Testis (tissue), 3 donors: Measurements from ENCODE around the gene RHO. TPM values are rescaled to one million over a fixed set of nuclear protein-coding genes. Genes with fewer than 3 reads are reported as not detected.

Source experiments
- DNase-seq: peaks from one replicate; pipeline ENCODE4 v3.0.0-alpha.2; 2019
- H3K27ac ChIP-seq, 2 donors: fragments of 200-600 bp; sonication (generic); one replicate each; pipeline ENCODE4 v1.5.1; 2019
- H3K27me3 ChIP-seq: fragments of 200-600 bp; sonication (generic); one replicate; pipeline ENCODE4 v1.5.1; 2019
- H3K36me3 ChIP-seq: fragments of 200-600 bp; sonication (generic); one replicate; pipeline ENCODE4 v1.5.1; 2017; ENCODE audit warnings: low read depth; ENCODE audit errors: missing control alignments
- H3K4me1 ChIP-seq: fragments of 200-600 bp; sonication (generic); one replicate; pipeline ENCODE4 v1.5.1; 2019
- H3K4me3 ChIP-seq, 2 donors: fragments of 200-600 bp; sonication (generic); one replicate each; pipeline ENCODE4 v1.5.1; 2017 to 2019
- H3K9me3 ChIP-seq: fragments of 200-600 bp; sonication (generic); one replicate; pipeline ENCODE4 v1.5.1; 2017
- POLR2A ChIP-seq: fragments of 450-650 bp; IDR thresholded peaks from one replicate; pipeline ENCODE4 v1.6.1; 2017; ENCODE audit warnings: antibody characterized with exemption, mild to moderate bottlenecking, moderate library complexity
- WGBS, 2 donors: methylation state at CpG; one replicate each; pipeline ENCODE4 v1.1.5; 2018; 5-methylcytosine and 5-hydroxymethylcytosine counted together
- intact Hi-C: fragments of 100-400 bp; cut with DNase I; formaldehyde crosslinking; loops from one replicate; pipeline ENCODE4 v1.15.1; 2023; ENCODE audit warnings: low total_unique reads
- polyA plus RNA-seq: library from polyadenylated mRNA; stranded (reverse); fragments of 350-450 nt; fragmentation: Illumina TruSeq; extraction: RNeasy Lipid Tissue Mini Kit (QIAGEN cat#74804); gene quantifications from one replicate; pipeline ENCODE4 v1.2.3, GENCODE V29; 2014; ENCODE audit warnings: low read depth, low replicate concordance; ENCODE audit not compliant: insufficient read depth
- total RNA-seq, 2 donors: library from RNA; depleted of rRNA; stranded (reverse); fragments of >200 nt; gene quantifications; one replicate each; pipeline ENCODE4 v1.2.3, GENCODE V29; 2016
- TF ChIP-seq, protein P1 (sequence below), 3 experiments: fragments of 450-650 bp in 2 of 3; fragments of 200-600 bp in 1 of 3; sonication (generic) in 1 of 3; IDR thresholded peaks; one replicate each; pipeline ENCODE4 v1.5.1; 2016 to 2019; ENCODE audit warnings: antibody characterized with exemption in 3 of 3, mild to moderate bottlenecking in 2 of 3, moderate library complexity in 1 of 3

Gene RHO
- total and polyA plus RNA-seq, 3 donors from 2014 or later: 0.25 TPM; not detected in 2

- peaks cover 16% of the 10 kb centered on the region for H3K4me1 ChIP-seq
- WGBS, 2 donors: 87 to 90% methylated on average over 13 to 20 of the region's 21 CpGs
- H3K27me3 ChIP-seq: no peaks in the 10 kb centered on the region
- TF ChIP-seq, protein P1, sequence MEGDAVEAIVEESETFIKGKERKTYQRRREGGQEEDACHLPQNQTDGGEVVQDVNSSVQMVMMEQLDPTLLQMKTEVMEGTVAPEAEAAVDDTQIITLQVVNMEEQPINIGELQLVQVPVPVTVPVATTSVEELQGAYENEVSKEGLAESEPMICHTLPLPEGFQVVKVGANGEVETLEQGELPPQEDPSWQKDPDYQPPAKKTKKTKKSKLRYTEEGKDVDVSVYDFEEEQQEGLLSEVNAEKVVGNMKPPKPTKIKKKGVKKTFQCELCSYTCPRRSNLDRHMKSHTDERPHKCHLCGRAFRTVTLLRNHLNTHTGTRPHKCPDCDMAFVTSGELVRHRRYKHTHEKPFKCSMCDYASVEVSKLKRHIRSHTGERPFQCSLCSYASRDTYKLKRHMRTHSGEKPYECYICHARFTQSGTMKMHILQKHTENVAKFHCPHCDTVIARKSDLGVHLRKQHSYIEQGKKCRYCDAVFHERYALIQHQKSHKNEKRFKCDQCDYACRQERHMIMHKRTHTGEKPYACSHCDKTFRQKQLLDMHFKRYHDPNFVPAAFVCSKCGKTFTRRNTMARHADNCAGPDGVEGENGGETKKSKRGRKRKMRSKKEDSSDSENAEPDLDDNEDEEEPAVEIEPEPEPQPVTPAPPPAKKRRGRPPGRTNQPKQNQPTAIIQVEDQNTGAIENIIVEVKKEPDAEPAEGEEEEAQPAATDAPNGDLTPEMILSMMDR (IDR thresholded peaks at IDR 0.05): no peak
- no peak for TF ChIP-seq POLR2A
- no peak for DNase-seq
- peak overlapping the region in 1 of 2 donors; percentile 68 for H3K27ac ChIP-seq
- intact Hi-C loops: no loop called here
- H3K4me3 ChIP-seq: no peak overlapping the region
- H3K9me3 ChIP-seq: no peaks in the 10 kb centered on the region
- no peaks in the 10 kb centered on the region for H3K36me3 ChIP-seq
These were observed 49.7 kb downstream of the RHO start for GRCh38 chr3:129577925-129578786.

- no peaks in the 10 kb centered on the region for H3K9me3 ChIP-seq
- no peaks in the 10 kb centered on the region for H3K36me3 ChIP-seq
- no peak overlapping the region for H3K4me3 ChIP-seq
- 58 to 88% methylated on average over 1 to 10 of the region's 10 CpGs for WGBS, 2 donors
- intact Hi-C loops: no loop called here
- DNase-seq: no peak
- H3K4me1 ChIP-seq: peaks cover 16% of the 10 kb centered on the region
- TF ChIP-seq POLR2A: no peak
- TF ChIP-seq, protein P1 (IDR thresholded peaks at IDR 0.05): no peak
- H3K27me3 ChIP-seq: no peaks in the 10 kb centered on the region
- no peak overlapping the region for H3K27ac ChIP-seq
These were observed 51.6 kb downstream of the RHO start for GRCh38 chr3:129579991-129580390.

DNA sequence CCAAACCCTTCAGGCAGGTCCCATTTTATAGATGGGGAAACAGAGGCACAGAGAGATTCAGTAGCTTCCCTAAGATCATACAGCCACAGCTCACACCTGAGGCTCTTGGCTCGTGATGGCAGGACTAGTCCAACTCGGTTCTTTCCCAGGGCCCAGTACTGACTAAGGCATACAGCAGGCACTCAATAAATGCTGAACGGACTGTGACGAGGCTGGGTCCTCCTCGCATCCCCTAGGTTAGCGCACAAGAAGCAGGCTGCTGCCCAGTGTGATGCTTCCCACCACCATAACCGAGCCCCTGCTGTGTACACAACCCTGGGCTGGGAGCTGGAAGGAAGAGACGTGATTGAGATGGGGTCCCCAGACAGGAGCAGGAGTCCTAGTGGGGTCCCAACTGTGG, 53.2 kb downstream of the RHO start:
- no peak overlapping the region for H3K27ac ChIP-seq
- TF ChIP-seq POLR2A: no peak
- TF ChIP-seq, protein P1 (IDR thresholded peaks at IDR 0.05): no peak
- no peak for DNase-seq
- no peaks in the 10 kb centered on the region for H3K36me3 ChIP-seq
- no peaks in the 10 kb centered on the region for H3K27me3 ChIP-seq
- no peaks in the 10 kb centered on the region for H3K9me3 ChIP-seq
- no peak overlapping the region for H3K4me3 ChIP-seq
- intact Hi-C loops: no loop called here
- WGBS, 2 donors: 85 to 90% methylated on average over 5 to 8 of the region's 8 CpGs
- H3K4me1 ChIP-seq: peaks cover 12% of the 10 kb centered on the region

DNA sequence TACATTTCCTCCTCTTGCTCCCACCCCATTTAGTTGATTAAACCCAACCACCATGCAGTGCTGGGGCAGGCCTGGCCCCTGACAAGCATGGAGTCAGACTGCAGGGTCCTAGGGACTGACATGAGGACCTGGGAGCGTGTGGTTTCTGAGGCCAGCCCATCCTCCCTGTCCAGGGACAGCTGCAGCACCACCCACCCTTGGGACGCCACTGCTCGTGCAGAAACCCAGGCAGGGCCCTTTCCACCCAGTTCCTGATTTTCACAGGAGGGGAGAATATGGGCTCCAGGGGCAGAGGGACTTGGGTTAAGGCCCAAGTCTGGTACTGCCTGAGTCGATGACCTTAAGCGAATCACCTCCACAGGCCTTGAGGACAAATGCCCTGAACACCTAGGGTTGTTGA, 54.4 kb downstream of the RHO start:
- intact Hi-C loops: no loop called here
- no peak for TF ChIP-seq POLR2A
- TF ChIP-seq, protein P1 (IDR thresholded peaks at IDR 0.05): no peak

More for the DNA sequence above, 54.4 kb downstream of the RHO start:
- WGBS, 2 donors: 69 to 88% methylated on average over 3 to 5 of the region's 5 CpGs
- no peak overlapping the region for H3K4me3 ChIP-seq
- no peak for DNase-seq
- H3K9me3 ChIP-seq: no peaks in the 10 kb centered on the region
- H3K27me3 ChIP-seq: no peaks in the 10 kb centered on the region
- H3K4me1 ChIP-seq: peaks cover 19% of the 10 kb centered on the region
- no peaks in the 10 kb centered on the region for H3K36me3 ChIP-seq
- H3K27ac ChIP-seq: no peak overlapping the region
